SK-MEL-5 (cell line): ENCODE data around the gene SMAD3. TPM values are rescaled to one million over a fixed set of nuclear protein-coding genes. Genes with fewer than 3 reads are reported as not detected.

Experiments
- DNase-seq: peaks from one replicate; pipeline ENCODE4 v3.0.0-alpha.2; 2016; ENCODE audit warnings: low read depth, low spot score
- in situ Hi-C: cut with HindIII; loops from 2 replicates; pipeline ENCODE4 v1.10.0; 2016; ENCODE audit warnings: low sequenced_read_pairs, high pct_unique_total_duplicates, low pct_unique_long_range_greater_than_20kb
- total RNA-seq: library from RNA; depleted of rRNA; stranded (reverse); fragments of >200 nt; shearing (Covaris generic); gene quantifications from 2 replicates; pipeline ENCODE4 v1.2.3, GENCODE V29; 2014

Gene SMAD3
- total RNA-seq, 1 experiment from 2014 or later, result 5.6 TPM

DNA sequence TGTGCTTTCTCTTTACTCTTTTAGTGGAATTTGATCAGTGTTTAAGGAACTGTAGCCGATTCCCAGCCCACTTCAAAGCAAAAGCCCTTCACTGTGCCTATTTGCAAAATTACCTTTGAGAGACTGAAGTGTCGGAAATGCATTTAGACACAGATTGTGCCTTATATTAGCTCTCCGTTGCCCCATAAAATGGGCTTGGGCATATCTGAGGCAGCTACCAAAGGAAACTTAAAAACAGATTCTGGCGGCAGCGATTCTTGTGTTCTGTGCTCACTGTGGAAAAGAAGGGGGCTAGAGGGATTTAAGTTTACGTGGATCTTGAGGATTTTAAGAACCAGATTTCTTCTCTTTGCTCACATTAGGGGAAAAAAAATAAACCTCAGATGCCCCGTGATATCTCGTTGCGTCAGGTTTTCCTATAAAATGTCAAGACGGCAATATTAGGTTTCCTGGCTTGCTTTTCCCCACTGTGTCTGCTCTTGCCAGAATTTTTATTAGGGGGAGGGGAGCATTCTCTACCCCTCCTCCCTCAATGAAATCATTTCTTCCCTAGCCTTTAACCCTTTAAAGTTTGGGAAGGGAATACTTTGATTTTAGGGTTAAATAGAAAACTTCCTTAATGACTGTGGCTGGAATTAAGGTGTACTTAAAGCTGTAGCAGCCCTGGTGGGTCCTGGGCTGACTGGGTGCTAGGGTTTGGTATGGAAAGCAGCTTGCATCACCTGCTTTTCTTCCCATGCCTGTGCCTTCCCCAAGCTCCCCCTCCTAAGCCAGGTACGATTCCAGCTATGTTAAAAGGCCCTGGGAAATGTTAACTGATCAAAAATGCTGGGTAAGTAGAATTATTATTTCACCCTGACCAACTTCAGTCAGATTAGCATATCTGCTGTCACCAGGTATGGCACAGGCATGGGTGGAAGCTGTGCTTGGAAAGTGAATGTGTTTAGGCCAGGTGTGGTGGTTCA, 73.8 kb downstream of the SMAD3 start:
- DNase-seq, result no peak
- in situ Hi-C loops, result no loop called here

GRCh38 chr15:67140078-67140833, 74.9 kb downstream of the SMAD3 start:
- in situ Hi-C loops, result no loop called here
- no peak for DNase-seq

DNA sequence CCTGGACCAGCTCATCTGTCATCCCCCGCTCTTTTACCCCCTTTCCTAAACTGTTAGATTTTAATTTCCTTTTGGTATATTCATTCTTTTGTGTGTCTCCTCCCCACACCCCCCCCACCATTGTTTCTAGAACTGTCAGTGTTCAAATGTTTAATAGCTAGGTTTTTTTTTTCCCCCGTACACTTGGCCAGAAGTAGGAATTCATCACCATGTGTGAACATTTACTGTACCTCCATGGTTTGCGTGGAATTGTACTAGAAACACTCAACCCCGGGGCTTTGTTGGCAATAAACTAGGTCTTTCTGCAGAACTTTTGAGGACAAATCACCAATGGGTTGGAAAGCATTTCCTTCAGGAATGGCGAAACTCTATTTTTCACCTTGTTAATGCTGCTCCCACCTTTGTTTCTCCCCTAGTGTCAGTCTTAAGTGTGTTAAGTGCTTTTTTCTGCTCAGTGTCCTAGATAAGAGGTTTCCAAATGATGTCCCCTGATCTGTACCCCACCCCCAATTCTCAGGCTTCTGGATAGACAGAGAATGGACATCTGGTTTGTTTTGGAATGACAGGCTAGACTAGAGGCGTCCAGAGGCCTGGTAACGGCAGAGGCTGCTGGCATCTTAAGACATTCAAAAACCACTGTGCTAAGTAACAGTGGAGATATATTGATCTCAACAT, 76.8 kb downstream of the SMAD3 start:
- in situ Hi-C loops, result no loop called here
- no peak for DNase-seq

DNA sequence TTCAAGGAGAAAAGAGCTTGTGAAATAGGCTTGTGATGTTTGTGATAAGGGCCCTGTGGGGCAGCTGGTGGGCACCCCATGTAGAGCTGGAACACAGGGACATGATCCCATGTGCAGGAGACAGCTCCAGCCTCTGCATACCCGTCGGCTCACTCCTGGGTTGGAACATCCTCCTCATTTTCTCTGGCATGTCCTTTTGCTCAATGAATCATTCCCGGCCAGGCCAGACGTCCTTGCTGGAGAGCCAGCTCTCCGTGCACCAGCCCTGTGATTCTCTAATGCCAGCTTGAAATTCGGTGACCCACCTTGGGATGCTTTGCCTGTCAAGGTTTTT, 77.3 kb downstream of the SMAD3 start:
- in situ Hi-C loops, result no loop called here
- no peak for DNase-seq

DNA sequence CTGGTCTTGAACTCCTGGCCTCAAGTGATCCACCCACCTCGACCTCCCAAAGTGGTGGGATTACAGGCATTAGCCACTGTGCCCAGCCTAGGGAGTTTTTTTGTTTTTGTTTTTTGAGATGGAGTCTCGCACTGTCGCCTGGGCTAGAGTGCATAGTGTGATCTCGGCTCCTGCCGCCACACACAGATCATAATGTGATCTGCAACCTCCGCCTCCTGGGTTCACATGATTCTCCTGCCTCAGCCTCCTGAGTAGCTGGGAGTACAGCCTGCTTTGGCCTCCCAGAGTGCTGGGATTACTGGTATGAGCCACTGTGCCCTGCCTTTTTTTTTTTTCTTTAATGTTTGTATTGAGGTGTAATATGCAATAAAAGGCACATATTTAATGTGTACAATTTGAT, 78.2 kb downstream of the SMAD3 start:
- no peak for DNase-seq
- in situ Hi-C loops, result no loop called here

- in situ Hi-C loops, result no loop called here
- peak; percentile 32 for DNase-seq
Measured at GRCh38 chr15:67144609-67145311, 79.4 kb downstream of the SMAD3 start.

GRCh38 chr15:67145312-67145610, 79.9 kb downstream of the SMAD3 start:
- in situ Hi-C loops, result no loop called here
- DNase-seq, result no peak

DNA sequence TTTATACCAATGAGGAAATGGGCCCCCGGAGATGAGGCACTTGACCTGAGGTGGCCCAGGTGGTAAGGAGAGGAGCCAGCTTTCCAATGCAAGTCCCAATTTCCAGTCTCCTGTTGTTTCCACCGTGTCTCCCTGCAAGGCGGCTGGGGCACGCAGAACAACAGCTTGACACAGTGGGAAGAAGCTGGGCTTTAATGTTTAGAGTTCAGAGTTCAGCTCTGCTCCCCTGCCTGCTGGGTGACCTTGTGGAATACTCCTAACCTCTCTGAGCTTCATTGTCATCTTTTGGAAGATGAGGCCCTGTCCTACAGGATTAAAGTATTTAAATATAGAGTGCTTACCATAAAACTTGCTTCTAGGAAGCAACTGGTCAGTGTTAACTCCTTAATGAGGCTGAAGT, 80.3 kb downstream of the SMAD3 start:
- no peak for DNase-seq
- in situ Hi-C loops, result no loop called here

DNA sequence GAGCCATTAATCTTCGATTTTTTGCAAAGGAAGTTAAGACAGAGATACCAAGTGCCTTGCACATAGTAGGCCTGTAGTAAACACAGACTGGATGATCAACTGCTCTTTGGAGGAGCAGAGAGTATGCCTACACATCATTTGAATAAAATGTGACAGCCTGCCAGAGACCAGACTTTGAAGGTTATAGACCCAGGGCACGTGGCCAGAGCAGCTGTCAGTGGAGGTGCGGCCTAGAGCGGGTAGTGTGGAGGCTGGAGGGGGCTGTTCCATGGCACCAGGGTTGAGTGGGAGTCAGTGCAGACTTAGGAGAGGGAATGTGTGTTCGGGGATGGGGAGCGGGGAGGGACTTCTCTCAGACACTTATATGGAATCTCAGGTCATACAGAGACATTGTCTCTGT, 80.8 kb downstream of the SMAD3 start:
- DNase-seq, result no peak
- in situ Hi-C loops, result no loop called here

DNA sequence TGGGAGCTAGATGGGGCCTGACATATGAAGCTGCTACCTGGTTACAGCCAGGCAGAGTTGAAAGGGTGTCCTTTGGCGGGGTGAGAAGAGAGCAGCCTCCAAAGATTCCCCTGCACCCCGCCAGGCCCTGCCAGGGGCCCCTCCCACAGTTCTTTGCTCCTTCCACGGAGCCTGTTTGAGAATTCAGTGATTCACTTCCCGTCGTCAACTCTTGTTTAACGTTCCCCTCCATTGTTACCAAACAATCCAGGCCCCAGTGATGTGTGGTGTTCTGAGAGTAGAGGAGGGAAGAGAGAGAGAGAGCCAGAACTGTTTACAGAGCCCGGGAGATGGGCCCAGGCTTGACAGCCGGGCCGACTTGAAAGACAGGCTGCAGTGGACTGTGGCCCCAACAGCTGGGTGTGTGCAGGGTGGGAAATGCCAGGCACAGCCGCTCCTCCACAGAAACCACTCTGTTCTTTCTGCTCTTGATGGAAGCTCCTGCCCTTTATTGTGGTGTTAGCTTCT, 81.5 kb downstream of the SMAD3 start:
- in situ Hi-C loops, result no loop called here
- DNase-seq, result no peak

- in situ Hi-C loops, result no loop called here
- DNase-seq, result no peak
Measured at GRCh38 chr15:67147396-67147949, 82.1 kb downstream of the SMAD3 start.

- in situ Hi-C loops, result no loop called here
- no peak for DNase-seq
Measured at GRCh38 chr15:67148196-67148701, 82.8 kb downstream of the SMAD3 start.

DNA sequence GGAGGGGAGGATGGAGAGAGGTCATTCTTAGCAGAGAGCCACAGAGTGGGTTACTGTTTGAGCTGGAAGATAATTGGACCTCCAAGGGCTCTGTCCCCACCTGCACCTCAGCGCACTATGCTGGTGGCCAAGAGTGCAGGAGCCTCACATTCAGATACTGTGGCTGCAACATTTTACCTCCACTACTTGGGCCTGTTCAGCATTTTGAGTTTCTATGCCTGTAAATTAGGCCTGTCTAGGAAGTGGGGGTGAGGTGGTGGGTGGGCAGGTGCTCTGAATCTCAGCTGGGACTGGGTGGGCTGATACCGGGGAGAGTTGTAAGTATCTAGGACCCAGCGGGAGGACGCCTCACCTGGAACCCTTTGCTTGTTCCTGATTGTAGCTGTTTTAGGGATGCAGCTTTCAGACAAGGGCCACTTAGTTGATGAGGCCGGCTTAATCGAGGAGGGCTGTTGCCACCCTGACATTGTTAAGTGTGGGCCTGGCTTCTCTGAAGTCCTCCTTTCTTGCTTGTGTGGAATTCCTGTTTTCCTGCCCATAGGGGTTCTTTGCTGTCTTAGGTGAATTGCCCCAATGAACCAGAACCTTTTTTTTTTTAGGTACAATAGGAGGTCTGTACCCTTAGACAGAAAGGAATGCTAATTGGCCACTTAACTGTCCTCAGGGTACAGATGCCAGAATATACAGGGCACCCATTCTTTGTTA, 83.8 kb downstream of the SMAD3 start:
- in situ Hi-C loops, result no loop called here
- DNase-seq, result peak; percentile 87

- in situ Hi-C loops, result no loop called here
- no peak for DNase-seq
Measured at GRCh38 chr15:67149773-67150022, 84.3 kb downstream of the SMAD3 start.

- in situ Hi-C loops, result no loop called here
- peak; percentile 64 for DNase-seq
Measured at GRCh38 chr15:67150023-67150860, 84.8 kb downstream of the SMAD3 start.

DNA sequence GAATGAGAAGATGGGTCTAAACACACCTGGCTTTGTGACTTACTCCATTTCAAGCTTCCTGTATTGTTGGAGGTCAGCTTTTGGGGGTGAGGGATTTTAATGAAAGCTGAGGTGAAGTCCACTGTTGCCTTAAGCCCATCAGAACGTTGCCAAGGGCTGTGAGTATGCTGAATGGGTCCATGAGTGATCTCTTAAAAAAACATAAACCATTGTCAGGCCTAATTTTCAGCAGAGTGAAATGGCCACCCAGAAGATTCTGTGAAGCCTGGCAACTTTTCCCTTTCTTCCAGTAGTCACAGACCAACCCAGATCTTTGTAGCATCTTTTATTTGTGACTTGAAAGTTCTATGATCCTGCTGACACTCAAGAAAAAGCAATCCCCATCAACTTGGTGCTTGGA, 87.0 kb downstream of the SMAD3 start:
- in situ Hi-C loops, result no loop called here
- no peak for DNase-seq
